Esophagus squamous epithelium (tissue), 5 donors: Measurements from ENCODE around the gene SFMBT1. TPM values are rescaled to one million over a fixed set of nuclear protein-coding genes. Genes with fewer than 3 reads are reported as not detected.

Experiments
- DNase-seq: peaks from one replicate; lab custom pipeline; 2025; lab: John Stamatoyannopoulos, UW
- H3K27ac ChIP-seq, 4 donors: fragments of 200-600 bp; sonication (generic); one replicate each; pipeline ENCODE4 v1.5.1; 2016 to 2019; ENCODE audit warnings: mild to moderate bottlenecking in 1 of 4
- H3K27me3 ChIP-seq, 4 donors: fragments of 200-600 bp; sonication (generic); 1 replicate in 3 of 4; 2 replicates in 1 of 4; pipeline versions ENCODE4 v1.5.1 to v1.6.0; 2017 to 2021; ENCODE audit warnings: antibody characterized with exemption in 1 of 4
- H3K36me3 ChIP-seq, 3 donors: fragments of 200-600 bp; sonication (generic); one replicate each; pipeline ENCODE4 v1.5.1; 2016 to 2019
- H3K4me1 ChIP-seq, 3 donors: fragments of 200-600 bp; sonication (generic); one replicate each; pipeline ENCODE4 v1.5.1; 2017 to 2019
- H3K4me3 ChIP-seq, 4 donors: fragments of 200-600 bp; sonication (generic); 1 replicate in 3 of 4; 2 replicates in 1 of 4; pipeline ENCODE4 v1.5.1; 2016 to 2019; ENCODE audit warnings: mild to moderate bottlenecking in 2 of 4, moderate library complexity in 1 of 4
- H3K9me3 ChIP-seq, 3 donors: fragments of 200-600 bp; sonication (generic); one replicate each; pipeline ENCODE4 v1.5.1; 2016 to 2019
- CTCF ChIP-seq, 6 experiments: fragments of 450-650 bp in 4 of 6; fragments of 200-600 bp in 2 of 6; sonication (generic) in 2 of 6; IDR thresholded peaks; one replicate each; pipeline ENCODE4 v1.5.1; 2016 to 2019; ENCODE audit warnings: antibody characterized with exemption in 6 of 6, mild to moderate bottlenecking in 4 of 6, moderate library complexity in 4 of 6
- POLR2A ChIP-seq, 4 donors: fragments of 450-650 bp; IDR thresholded peaks; one replicate each; pipeline ENCODE4 v1.6.1; 2017; ENCODE audit warnings: antibody characterized with exemption in 4 of 4, mild to moderate bottlenecking in 4 of 4, moderate library complexity in 3 of 4
- WGBS, 2 donors: methylation state at CpG; one replicate each; pipeline ENCODE4 v1.1.5; 2018; 5-methylcytosine and 5-hydroxymethylcytosine counted together
- intact Hi-C: fragments of 100-400 bp; cut with DNase I; formaldehyde crosslinking; loops from one replicate; pipeline ENCODE4 v1.15.0; 2022
- total RNA-seq, 4 donors: library from RNA; depleted of rRNA; stranded (reverse); fragments of >200 nt; gene quantifications; one replicate each; pipeline ENCODE4 v1.1.0, GENCODE V29; 2016
- donor health status: DM: yes; HTN: yes; CAD: no.

SFMBT1 gene
- total RNA-seq, 4 donors from 2014 or later: 6.6 to 26.7 (median 9.4) TPM

- H3K36me3 ChIP-seq: peaks cover 0 to 10% (median 0%) of the 10 kb centered on the region in 3 donors
- H3K4me1 ChIP-seq: no peaks in the 10 kb centered on the region
- H3K27ac ChIP-seq: no peak overlapping the region
- H3K4me3 ChIP-seq: no peak overlapping the region
- no peak for TF ChIP-seq POLR2A (IDR thresholded peaks at IDR 0.05)
- no peak for TF ChIP-seq CTCF (IDR thresholded peaks at IDR 0.05)
- no peak for DNase-seq
- 84 to 87% methylated on average over 3 of the region's 3 CpGs for WGBS, 2 donors
- H3K27me3 ChIP-seq: no peaks in the 10 kb centered on the region
- intact Hi-C loops: no loop called here
- no peaks in the 10 kb centered on the region for H3K9me3 ChIP-seq
Observed at GRCh38 chr3:52971895-52972294, 74.0 kb downstream of the SFMBT1 start.

- Histone ChIP-seq H3K36me3 (peaks cover 0 to 10% (median 0%) of the 10 kb centered on the region in 3 donors), H3K27ac (no peak overlapping the region), H3K4me1 (no peaks in the 10 kb centered on the region), H3K27me3 (no peaks in the 10 kb centered on the region), H3K9me3 (no peaks in the 10 kb centered on the region), H3K4me3 (no peak overlapping the region)
- WGBS, 2 donors: 73 to 90% methylated on average over 2 of the region's 2 CpGs
- TF ChIP-seq CTCF (IDR thresholded peaks at IDR 0.05) (no peak), POLR2A (IDR thresholded peaks at IDR 0.05) (no peak)
- no peak for DNase-seq
- intact Hi-C loops: no loop called here
Observed at GRCh38 chr3:52967398-52967797, 78.5 kb downstream of the SFMBT1 start.

GRCh38 chr3:52962160-52962559, 83.7 kb downstream of the SFMBT1 start:
- intact Hi-C loops: no loop called here
- H3K27ac ChIP-seq: no peak overlapping the region
- no peaks in the 10 kb centered on the region for H3K27me3 ChIP-seq
- H3K4me3 ChIP-seq: no peak overlapping the region
- H3K4me1 ChIP-seq: no peaks in the 10 kb centered on the region
- peaks cover 0 to 7% (median 0%) of the 10 kb centered on the region in 3 donors for H3K36me3 ChIP-seq
- TF ChIP-seq POLR2A (IDR thresholded peaks at IDR 0.05) (no peak), CTCF (IDR thresholded peaks at IDR 0.05) (no peak)
- 80 to 93% methylated on average over 2 of the region's 2 CpGs for WGBS, 2 donors
- H3K9me3 ChIP-seq: no peaks in the 10 kb centered on the region
- no peak for DNase-seq

DNA sequence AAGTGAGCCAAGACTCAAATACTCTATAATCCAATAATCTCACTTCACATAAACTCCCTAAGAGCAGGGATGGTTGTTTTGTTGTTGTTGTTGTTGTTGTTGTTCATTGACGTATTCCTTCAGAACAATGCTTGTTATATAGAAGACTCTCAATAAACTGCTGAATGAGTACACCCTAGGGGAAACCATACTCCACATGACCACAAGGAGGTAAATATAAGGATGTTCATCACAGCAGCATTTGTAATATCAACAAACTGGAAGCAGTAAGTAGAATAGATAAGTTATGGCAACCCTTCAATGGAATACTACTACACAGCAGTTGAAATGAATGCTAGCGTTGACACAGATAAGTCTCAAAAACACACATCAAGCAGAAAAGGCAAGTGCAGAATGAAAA, 86.1 kb downstream of the SFMBT1 start:
- Histone ChIP-seq H3K9me3 (no peaks in the 10 kb centered on the region), H3K4me3 (no peak overlapping the region), H3K36me3 (peaks cover 0 to 7% (median 0%) of the 10 kb centered on the region in 3 donors), H3K27me3 (no peaks in the 10 kb centered on the region), H3K4me1 (no peaks in the 10 kb centered on the region), H3K27ac (no peak overlapping the region)
- TF ChIP-seq POLR2A (IDR thresholded peaks at IDR 0.05) (no peak), CTCF (IDR thresholded peaks at IDR 0.05) (no peak)
- no peak for DNase-seq
- 94 to 97% methylated on average over 2 of the region's 2 CpGs for whole genome bisulfite sequencing, 2 donors
- intact Hi-C loops: no loop called here

GRCh38 chr3:52939600-52939999, 106.3 kb downstream of the SFMBT1 start:
- no peak for DNase-seq
- TF ChIP-seq CTCF (IDR thresholded peaks at IDR 0.05) (no peak), POLR2A (IDR thresholded peaks at IDR 0.05) (no peak)
- intact Hi-C loops: no loop called here
- peaks cover 0 to 8% (median 0%) of the 10 kb centered on the region in 3 donors for H3K4me1 ChIP-seq
- H3K27me3 ChIP-seq: no peaks in the 10 kb centered on the region
- H3K4me3 ChIP-seq: no peak overlapping the region
- no peaks in the 10 kb centered on the region for H3K9me3 ChIP-seq
- no peak overlapping the region for H3K27ac ChIP-seq
- peaks cover 0 to 27% (median 0%) of the 10 kb centered on the region in 3 donors for H3K36me3 ChIP-seq
